OCI-M1 (cell line): ENCODE results near the gene TBL3.
"Not testable (repeated sequence)": the region's sequence is repeated elsewhere in the genome, so short reads cannot be mapped to it uniquely, and the experiment has no call there.

Source experiments
- DNase-seq: peaks from one replicate; lab custom pipeline; 2025; lab: John Stamatoyannopoulos, UW

TBL3 gene

DNA sequence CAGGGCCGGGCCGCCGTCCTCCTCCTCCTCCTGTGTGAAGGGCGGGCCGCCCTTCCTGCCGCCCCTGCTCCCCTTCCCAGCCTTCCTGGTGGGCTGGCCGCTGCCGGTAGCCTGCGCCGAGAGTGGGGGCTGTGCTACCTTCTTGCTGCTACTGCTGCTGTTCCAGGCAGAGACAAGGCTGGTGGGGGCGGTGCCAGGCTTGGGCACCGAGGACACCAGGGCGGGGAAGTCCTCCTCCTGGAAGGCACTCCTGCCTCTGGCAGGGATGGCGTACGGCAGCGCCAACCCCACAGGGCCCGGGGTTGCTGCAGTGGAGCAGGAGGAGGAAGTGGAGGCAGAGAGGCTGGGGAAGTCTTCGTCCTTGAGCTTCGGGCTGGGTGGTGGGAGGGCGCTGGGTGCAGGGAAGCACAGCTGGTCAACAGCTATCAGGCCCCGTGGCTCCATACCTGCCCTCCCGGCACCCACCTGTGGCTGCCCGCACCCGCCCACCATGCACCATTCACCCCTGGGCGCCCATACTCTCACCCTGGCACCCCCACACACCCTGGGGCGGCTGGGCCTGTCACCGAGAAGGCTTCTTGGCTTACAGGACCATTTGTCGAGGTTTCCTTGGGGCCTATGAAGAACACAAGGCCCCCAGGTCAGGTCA, 28.1 kb downstream of the TBL3 start:
- no peak for DNase-seq

DNA sequence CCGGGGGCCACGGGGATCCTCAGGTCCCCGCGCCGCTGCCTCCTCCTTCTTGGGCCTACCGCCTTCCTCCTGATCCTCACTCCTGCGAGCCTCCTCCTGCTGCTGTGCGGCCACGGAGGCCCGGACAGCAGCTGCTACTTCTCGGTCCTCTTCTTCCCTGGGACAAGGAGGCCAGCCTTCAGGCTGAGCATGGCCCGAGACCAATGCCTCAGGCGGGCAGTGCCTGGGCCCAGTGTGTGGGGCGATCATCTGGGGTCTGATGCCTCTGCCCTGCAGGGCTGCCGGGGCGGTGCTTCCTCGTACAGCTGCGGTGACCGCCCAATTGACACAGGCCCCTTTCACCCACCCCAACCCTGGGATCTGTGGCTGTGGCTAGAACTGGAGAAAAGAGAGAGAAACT, 29.2 kb downstream of the TBL3 start:
- no peak for DNase-seq

DNA sequence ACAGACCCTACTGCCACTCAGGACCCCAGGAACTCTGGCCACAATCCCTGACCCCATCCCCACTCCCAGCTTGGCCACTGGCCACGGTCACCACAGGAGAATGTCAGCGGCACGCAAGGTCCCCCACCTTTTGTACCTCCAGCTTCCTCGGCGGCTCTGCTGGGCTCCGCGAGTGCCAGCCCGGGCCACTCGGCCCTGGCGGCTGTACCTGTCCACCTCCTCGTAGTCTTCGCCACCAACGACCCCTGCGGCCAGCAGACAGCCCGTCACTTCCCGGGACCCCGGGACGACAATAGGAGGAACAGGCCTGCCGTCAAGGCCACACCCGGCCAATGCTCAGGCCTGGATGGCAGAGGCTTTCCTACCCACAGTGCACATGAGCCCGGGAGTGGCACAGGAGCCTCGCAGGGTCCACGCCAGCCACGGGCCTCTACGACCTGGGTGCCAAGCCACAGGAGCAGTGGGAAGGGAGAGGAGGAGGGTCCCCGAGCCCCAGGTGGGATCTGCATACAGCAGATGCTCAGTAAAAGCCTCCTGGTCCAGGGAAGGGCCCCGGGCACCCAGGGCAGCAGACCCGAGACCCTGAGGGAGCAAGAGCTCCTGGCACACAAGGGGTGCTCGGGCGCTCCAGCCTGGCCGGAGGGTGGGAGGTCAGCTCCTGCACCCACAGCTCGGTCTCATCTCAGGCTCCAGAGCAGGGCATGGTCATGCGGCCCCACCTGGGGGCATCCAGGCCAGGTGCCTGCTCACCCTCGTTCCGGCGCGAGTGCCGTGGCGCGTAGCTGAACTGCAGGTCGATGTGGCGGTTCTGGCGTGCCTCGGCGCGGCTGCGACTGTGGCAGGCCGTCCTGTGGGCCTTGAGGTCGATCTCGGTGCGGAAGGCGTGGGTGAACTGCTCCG, 29.9 kb downstream of the TBL3 start:
- no peak for DNase-seq

DNA sequence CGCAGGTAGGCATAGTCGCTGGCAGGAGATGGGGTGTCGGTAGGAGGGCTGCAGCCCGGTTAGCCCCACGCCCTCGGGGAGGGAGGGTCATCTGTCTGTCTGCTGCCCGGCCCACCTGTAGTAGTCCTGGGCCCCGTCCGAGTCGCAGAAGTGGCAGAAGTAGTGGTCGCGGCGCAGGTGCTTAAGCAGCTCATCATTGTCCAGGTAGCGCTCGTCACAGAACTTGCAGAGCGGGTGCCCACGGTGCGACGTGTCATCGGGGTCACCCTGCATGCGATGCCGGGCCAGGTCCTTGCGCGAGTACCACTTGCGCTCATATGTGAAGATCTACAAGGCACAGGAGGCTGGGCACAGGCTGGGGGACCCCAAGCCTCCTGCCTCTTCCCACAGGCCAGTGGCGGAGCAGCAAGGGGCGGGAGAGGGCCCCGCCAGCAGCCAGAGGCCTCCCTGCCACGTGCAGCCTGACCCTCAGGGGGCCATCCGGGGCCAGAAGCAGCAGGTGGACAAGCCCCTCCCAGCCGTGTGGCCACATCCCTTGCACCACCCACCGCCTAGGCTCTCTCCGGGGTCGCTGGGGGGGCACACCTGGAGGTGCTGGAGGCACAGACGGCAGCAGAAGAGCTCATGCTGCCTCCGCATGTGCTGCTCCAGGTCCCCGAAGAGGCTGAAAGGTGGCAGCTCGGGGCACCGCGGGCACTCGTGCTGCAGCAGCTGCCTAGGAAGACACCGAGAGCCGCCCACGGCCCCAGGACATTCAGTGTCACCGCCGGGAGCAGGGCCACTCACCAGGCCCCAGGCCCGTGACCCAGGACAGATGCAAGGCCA, 30.8 kb downstream of the TBL3 start:
- no peak for DNase-seq

DNA sequence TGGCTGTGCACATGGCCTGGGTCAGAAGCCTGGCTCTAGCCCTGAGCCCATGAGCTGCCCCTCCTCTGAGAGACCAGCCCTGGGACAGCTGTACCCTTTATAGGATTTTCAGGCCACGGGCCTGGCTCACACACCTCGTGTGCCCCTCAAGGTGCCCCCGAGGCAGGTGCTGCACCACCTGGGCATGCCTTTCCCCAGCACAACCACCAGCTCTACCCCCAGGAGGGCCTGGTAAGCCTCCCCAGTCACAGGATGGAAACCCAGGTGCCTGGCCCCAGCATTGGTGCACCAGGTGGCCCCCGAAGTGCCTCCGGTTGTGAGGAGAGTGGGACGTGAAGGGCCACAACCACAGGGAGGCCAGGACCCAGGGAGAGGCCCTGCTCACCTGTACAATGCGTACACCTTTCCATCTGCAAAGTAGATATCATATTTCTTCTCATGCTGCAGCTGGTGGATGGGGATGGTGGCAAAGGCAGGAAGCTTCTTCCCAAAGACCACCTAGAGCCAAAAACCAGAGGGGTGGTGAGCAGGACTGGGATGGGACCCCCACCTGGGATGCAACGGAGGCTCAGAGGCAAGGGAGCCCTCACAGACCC, 31.5 kb downstream of the TBL3 start:
- DNase-seq: no peak

DNA sequence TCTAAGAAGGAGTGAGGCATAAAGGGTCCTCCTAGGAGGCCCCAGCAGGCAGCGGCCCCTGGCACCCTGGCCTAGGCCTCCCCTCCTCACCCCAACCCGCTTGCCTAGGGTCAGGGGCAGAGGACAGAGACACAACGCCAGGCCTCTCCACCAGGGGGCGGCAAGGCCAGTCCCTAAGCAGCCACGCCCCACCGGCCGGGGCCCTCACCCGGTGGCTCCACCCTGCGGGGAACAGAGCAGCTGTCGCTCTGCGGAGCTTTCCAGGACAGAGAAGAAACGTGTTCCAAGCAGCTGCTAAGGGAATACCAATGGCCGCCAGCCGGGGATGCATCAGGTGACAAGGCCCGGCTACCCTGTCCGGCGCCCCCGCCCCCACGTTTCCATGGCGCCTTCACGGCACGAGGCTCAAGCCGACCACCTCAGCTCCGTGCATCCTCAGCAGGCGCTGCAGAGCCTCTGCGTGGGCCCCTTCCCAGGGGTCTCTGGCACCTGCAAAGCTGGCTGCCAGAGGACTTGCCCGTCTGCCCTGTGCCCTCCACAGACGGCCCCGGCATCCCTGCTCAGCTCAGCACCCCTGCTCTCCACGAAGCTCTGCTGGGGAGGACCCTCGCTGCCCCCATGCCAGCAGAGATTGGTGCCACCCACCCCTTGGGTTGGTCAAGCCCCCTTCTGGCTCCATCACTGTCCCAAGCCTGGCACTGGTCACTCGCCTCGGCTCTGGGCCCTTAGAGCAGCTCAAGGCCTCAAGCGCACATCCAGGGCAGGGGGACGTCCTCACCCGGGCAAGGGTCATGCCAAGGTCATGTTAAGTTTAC, 32.2 kb downstream of the TBL3 start:
- DNase-seq: peak; percentile 94

DNA sequence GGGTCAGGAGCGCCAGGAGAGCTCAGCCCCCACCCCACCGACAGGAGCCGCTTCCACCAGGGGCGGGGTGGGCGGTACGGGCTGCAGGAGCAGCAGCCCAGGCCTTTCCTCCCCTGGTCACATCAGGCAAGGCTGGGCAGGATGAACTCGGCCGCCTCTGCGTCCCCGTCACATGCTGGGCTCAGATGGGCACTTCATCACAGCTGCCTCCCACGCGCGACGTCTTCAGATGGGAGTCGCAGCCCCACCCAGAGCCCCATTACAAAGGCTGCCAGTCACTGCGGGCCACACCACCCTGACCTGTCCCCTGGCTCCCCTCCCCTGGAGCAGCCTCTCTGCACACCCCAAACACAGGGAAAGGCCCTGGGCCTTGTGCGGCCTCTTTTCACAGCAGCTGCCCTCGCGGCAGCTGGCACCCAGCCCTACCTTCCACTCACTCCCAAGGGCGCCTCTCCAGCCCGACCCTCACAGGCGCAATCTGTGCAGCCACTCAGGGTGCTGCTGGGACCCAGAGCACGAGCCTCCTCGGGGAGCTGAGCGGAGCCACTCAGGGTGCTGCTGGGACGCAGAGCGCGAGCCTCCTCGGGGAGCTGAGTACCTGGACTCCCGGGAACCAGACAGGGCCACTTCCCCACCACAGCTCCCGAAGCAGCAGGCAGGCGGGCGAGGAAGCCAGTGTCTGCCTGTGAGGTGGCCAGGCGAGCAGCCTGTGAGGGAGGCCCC, 33.1 kb downstream of the TBL3 start:
- no peak for DNase-seq

DNA sequence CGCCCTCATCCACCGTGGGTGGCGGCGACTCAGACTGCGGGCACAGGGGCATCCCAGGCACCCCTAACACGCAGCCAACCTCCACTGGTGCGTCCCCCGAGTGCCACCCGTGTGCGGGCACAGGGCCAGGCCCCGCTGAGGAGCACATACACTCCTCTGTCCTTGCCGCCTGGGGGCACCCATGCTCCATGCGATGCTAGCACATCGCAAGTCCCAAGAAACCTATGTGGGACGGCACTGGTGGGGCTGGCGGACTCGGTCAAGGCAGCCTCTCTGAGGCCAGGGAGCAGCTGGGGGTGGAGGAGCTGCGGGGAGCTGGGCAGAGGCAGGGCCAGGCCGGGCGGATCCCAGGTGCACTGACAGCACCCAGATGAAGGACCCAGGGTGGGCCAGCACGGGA, 33.8 kb downstream of the TBL3 start:
- DNase-seq: no peak

DNA sequence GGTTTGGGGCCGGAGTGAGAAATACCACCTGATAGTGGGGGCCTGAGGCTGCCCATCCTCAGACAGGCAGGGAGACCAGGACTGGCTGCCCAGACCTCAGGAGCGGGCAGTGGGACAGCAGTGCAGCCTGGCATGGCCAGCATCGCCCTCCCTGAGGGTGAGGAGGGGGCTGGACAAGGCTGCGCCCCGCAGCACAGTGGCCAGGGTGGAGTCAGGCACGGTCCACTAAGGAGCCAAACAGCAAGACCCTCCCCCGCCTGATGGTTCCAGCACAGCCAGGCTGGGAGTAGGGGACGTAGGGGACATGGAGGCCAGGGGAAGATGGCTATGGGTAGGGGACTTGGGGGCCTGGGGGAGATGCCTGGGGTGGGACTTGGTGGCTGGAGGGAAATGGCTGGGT, 34.5 kb downstream of the TBL3 start:
- DNase-seq: no peak

DNA sequence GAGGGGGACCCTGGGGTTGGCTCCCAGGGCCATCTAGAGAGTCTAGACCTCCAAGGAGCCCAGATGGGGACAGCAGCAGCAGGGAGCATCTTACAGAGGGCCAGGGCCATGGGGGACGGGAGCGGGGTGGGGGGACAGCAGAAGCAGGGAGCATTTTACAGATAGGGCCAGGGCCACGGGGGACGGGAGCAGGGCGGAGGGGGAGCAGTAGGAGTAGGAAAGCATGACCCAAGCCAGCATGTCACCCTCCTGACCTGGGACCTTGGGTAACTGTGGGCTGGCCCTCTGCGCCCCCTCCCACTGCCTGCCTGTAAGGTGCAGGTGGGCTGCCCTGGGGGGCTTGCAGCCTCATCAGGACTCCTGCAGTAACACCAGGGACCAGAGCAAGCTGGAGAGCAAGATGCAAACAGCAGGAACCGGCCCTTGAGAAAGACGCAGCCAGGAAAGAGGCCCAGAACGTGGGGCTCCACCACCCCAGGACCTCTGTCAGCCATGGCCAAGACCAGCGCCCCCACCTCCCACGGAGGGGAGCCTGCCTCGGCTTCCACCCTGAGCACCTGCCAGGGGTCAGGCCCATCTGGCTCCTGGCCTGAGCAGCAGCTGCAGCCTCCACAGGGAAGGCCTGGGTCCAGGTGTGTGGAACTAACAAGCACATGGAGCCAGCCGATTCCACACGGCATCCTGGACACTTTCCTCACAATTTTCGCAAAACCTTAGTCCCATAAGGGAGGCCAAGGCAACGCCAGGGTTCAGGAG, 35.4 kb downstream of the TBL3 start:
- DNase-seq: no peak

DNA sequence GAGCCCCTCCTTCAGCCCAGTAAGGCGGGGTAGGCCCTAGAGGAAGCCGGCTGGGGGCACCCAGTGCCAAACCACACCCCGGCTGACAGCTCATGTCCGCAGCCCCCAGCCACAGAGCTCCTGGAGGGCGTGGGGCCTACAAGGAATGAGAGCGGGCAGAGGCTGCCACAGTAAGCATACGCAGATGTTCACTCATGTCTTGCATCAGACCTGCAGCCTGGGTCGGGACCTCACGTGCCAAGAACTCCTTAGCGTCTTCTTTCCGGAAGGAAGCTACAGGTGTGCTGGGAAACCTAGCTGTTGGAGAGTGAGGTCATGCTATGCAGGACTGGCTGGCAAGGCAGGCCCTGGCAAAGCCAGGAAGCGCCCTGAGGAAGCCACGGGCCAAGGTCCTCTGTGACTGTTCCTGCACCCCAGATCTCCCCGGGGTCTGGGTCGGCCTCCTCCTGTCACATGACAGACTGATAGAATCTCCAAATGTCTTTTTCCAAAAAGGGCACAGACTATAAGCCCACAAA, 36.2 kb downstream of the TBL3 start:
- DNase-seq: peak; percentile 45

DNA sequence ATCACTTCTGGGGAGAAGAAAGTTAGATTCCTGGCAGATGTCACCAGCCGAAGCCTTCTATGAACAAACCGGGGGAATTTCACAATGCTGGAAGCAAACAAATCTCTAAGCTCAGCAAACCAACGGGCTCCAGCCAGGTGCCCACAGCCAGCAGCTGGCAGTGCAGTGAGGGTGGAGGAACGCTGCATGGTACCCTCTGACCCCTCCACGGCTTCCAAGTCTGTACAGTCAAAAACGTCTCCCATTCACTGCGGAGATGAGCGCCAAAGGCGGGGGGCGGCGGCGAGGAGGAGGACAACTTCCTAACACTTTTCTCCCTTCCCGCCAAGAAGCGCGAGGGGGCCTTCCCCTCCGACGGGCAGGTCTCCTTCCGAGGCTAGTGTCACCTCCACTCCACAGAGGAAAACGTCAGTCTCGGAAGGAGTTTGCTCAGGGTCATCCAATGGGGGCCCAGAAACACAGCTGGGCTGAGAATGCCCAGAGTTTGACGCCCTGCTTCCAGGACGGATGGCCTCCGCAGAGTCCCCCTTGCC, 36.8 kb downstream of the TBL3 start:
- DNase-seq: peak; percentile 31

DNA sequence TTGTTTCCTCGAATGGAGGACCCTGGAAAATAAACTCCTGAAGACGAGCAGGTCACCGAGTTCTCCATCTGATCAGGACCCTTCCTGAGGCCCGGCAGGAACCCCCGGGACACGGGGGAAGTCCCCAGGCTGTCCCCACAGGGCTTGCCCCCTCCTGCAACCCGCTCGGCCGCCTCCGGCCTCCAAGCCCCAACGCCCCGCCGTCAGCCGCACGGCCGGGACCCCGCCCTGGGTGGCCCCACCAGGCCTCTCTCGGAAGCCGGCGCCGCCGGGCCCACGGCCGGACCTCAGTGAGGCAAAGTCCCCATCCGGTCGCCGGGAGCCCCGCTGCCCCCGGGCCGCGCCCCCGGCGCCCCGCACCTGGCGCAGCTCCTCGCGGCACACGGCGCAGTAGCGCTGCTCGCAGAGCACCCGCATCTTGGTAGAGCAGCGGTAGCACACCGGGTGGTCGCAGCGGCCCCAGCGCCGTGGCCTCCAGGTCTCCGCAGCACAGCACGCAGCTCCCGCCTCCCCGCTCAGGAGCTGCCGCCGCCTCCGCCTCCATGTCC, 37.4 kb downstream of the TBL3 start:
- DNase-seq: peak; percentile 40

DNA sequence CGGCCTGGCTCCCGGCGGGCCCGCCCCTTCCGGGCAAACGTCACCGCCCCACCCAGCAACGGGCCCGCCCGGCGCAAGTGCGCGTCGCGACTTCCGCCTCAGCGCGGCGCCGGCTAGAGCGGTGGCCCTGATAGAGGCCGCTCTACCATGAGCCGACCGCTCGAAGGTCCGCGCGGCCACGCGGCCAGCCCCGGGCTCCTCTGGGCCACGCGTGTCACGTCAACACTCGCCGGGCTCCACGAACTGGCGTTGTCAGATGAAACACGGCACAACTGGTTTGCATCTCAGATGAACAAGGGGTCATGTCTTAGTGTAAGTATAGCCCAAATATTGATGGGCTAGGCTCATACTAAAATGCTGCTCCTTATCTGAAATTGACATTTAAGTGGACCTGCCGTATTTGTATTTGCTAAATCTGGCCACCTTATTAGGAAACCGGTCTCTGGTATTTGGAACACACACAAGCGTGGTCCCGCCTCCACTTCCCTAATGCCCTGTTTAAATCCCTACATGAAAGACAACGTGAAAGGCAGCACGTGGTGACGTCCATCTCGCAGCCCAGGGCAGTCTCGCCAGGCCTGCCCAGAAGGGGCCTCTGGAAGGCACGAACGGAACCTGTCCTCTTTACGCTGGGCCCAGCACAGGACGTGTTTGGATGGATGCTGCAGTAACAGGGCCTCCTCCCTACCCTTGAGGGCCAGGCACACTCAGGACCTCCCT, 38.1 kb downstream of the TBL3 start, which contains the start of gene ZNF598:
TSS of gene ZNF598 (minus strand) at position 31 of the 720 bp plus-strand sequence.
- DNase-seq: peak; percentile 92

DNA sequence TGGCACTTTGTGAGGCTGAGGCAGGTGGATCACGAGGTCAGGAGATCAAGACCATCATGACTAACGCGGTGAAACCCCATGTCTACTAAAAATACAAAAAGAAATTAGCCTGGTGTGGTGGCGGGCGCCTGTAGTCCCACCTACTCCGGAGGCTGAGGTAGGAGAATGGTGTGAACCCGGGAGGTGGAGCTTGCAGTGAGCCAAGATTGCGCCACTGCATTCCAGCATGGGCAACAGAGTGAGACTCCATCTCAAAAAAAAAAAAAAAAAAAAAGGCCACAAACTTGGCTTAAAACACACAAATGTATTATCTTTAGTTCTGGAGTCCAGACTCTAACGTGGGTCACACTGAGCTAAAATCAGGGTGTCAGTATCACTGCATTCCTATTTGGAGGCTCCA, 39.9 kb downstream of the TBL3 start:
- DNase-seq: not testable (repeated sequence)

DNA sequence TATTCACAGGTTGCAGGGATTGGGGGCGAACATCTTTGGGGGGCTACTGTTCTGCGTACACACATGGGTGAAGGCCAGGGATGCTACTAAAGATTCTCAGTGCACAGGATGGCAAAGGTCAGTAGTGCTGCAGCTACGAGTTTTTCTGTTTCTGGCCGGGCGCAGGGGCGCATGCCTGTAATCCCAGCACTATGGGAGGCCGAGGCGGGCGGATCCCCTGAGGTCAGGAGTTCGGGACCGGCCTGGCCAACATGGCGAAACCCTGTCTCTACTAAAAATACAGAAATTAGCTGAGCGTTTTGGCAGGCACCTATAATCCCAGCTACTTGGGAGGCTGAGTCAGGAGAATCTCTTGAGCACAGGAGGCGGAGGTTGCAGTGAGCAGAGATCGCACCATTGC, 41.7 kb downstream of the TBL3 start:
- no peak for DNase-seq

DNA sequence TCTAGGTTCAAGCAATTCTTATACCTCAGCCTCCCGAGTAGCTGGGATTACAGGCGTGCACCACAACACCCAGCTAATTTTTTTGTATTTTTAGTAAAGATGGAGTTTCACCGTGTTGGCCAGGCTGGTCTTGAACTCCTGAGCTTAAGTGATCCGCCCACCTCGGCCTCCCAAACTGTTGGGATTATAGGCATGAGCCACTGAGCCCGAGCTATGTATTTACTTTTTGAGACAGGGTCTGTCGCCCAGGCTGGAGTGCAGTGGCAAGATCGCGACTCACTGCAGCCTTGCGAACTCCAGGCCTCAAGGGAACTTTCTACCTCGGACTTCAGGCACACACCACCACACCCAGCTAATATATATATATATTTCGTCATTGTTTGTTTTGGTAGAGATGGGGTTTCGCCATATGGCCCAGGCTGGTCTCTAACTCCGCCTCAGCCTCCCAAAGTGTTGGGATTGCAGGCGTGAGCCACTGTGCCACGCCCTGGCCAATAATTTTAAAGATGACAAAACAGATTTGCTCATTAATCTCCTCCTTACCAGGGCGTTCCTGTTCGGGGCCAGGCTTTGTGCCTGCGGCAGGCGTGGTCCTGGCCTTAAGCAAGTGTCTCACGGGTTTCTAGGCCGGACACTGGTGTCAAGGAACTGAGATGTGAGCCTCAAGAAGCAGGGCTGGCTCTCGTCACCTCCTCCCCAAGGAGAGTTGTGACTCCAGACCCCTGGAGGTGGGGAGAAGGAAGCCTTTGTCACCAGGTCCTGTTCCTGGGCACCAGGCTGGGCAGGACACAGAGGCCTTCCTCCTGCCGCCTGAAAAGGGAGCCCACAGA, 43.5 kb downstream of the TBL3 start:
- no peak for DNase-seq

DNA sequence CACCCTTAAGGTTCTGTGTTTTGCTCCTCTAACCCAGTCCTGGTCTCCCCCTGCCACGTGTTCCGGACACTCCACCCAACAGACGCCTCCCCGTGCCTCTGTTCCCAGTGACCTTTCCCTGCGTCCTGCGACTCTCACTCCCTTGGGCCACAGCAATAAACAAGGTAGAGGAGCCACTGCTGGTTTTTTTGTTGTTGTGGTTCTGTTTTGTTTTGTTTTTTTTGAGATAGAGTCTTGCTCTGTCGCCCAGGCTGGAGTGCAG, 44.0 kb downstream of the TBL3 start:
- DNase-seq: no peak
